Keratinocyte (primary cell): ENCODE measurements around the gene P2RY13. TPM values are rescaled to one million over a fixed set of nuclear protein-coding genes. Genes with fewer than 3 reads are reported as not detected.

Source experiments
- DNase-seq: peaks from one replicate; pipeline ENCODE4 v3.0.0-alpha.2; 2011; ENCODE audit warnings: low read depth, missing footprints, low spot score
- FAIRE-seq: peaks from 2 replicates; lab custom pipeline; 2011; peaks lifted over from hg19 to GRCh38; lab: Jason Lieb, UNC
- H2AFZ ChIP-seq: 2 replicates; pipeline ENCODE4 v1.6.0; 2012; ENCODE audit warnings: low read length, control low read depth, inconsistent platforms; ENCODE audit not compliant: control insufficient read depth
- H3K27ac ChIP-seq: 2 replicates; pipeline ENCODE4 v1.5.1; 2011; ENCODE audit warnings: low read length; ENCODE audit not compliant: control insufficient read depth, insufficient read depth
- H3K27me3 ChIP-seq: 3 replicates; pipeline ENCODE4 v1.6.0; 2011; ENCODE audit warnings: low read length; ENCODE audit not compliant: control insufficient read depth, insufficient read depth; ENCODE audit errors: extremely low read depth
- H3K36me3 ChIP-seq, 2 experiments: 2 replicates in 1 of 2; 3 replicates in 1 of 2; pipeline ENCODE4 v1.5.1; 2011; ENCODE audit warnings: low read length in 2 of 2, mild to moderate bottlenecking in 1 of 2; ENCODE audit not compliant: control insufficient read depth in 2 of 2, insufficient read depth in 2 of 2; ENCODE audit errors: extremely low read depth in 1 of 2
- H3K4me1 ChIP-seq: 3 replicates; pipeline ENCODE4 v1.5.1; 2011; ENCODE audit warnings: low read length; ENCODE audit not compliant: control insufficient read depth, insufficient read depth; ENCODE audit errors: extremely low read depth
- H3K4me2 ChIP-seq: 3 replicates; pipeline ENCODE4 v1.6.0; 2011; ENCODE audit warnings: low read depth, low read length; ENCODE audit not compliant: control insufficient read depth, insufficient read depth; ENCODE audit errors: extremely low read depth
- H3K4me3 ChIP-seq, 3 experiments: fragments of 200-600 bp in 1 of 3; sonication (generic) in 1 of 3; 2 replicates in 2 of 3; 3 replicates in 1 of 3; pipeline ENCODE4 v1.5.1; 2011 to 2016; ENCODE audit warnings: low read length in 3 of 3, mild to moderate bottlenecking in 3 of 3, control low read depth in 2 of 3, inconsistent platforms in 1 of 3, low read depth in 1 of 3, mixed read lengths in 1 of 3, mixed run types in 1 of 3, moderate library complexity in 1 of 3; ENCODE audit not compliant: control insufficient read depth in 2 of 3, insufficient read depth in 2 of 3; ENCODE audit errors: extremely low read depth in 1 of 3
- H3K79me2 ChIP-seq: 2 replicates; pipeline ENCODE4 v1.6.0; 2012; ENCODE audit warnings: low read length; ENCODE audit not compliant: control insufficient read depth, insufficient read depth
- H3K9ac ChIP-seq: 3 replicates; pipeline ENCODE4 v1.6.0; 2011; ENCODE audit warnings: low read length; ENCODE audit not compliant: control insufficient read depth, insufficient read depth; ENCODE audit errors: extremely low read depth
- H3K9me1 ChIP-seq: 3 replicates; pipeline ENCODE4 v1.6.0; 2011; ENCODE audit warnings: low read length; ENCODE audit not compliant: control insufficient read depth, insufficient read depth; ENCODE audit errors: extremely low read depth
- H3K9me3 ChIP-seq: 2 replicates; pipeline ENCODE4 v1.5.1; 2012; ENCODE audit warnings: low read depth, low read length; ENCODE audit not compliant: control insufficient read depth
- H4K20me1 ChIP-seq: 3 replicates; pipeline ENCODE4 v1.6.0; 2011; ENCODE audit warnings: low read length; ENCODE audit not compliant: control insufficient read depth, insufficient read depth; ENCODE audit errors: extremely low read depth
- EZH2 ChIP-seq: IDR thresholded peaks from one replicate; pipeline ENCODE4 v1.6.1; 2012; ENCODE audit warnings: inconsistent platforms, mild to moderate bottlenecking, low read length, moderate library complexity
- dilution Hi-C: fragments of 300-500 bp; cut with MboI; formaldehyde crosslinking; loops from one replicate; pipeline ENCODE4 v1.7.0; 2020; ENCODE audit warnings: low sequenced_read_pairs; ENCODE audit not compliant: extremely low pct_ligation_motif_present
- polyA plus RNA-seq, 5 experiments: library from polyadenylated mRNA; depleted of rRNA in 3 of 5; stranded (reverse) in 3 of 5; stranded (forward) in 1 of 5; unstranded in 1 of 5; fragments of >200 nt; gene quantifications; 1 replicate in 1 of 5; 2 replicates in 3 of 5; 3 replicates in 1 of 5; pipeline versions ENCODE4 v1.2.1 to v1.2.3, GENCODE V29; 2011 to 2012; ENCODE audit warnings: missing spikeins in 2 of 5, low read depth in 1 of 5, low replicate concordance in 1 of 5
- TF ChIP-seq, protein P1 (sequence below), 3 experiments: IDR thresholded peaks in 1 of 3; conservative IDR thresholded peaks in 1 of 3; optimal IDR thresholded peaks in 1 of 3; 2 replicates in 2 of 3; 3 replicates in 1 of 3; pipeline versions ENCODE3 to v1.5.1; 2011; ENCODE audit warnings: low read length in 3 of 3, mild to moderate bottlenecking in 3 of 3, moderate library complexity in 2 of 3, control low read depth in 1 of 3, inconsistent platforms in 1 of 3; ENCODE audit not compliant: insufficient read depth in 2 of 3; ENCODE audit errors: extremely low read depth in 1 of 3

P2RY13 gene
- polyA plus RNA-seq, 1 donor (not counting 4 experiments of a cell fraction or from before 2014, with no cell fraction given), result not detected

DNA sequence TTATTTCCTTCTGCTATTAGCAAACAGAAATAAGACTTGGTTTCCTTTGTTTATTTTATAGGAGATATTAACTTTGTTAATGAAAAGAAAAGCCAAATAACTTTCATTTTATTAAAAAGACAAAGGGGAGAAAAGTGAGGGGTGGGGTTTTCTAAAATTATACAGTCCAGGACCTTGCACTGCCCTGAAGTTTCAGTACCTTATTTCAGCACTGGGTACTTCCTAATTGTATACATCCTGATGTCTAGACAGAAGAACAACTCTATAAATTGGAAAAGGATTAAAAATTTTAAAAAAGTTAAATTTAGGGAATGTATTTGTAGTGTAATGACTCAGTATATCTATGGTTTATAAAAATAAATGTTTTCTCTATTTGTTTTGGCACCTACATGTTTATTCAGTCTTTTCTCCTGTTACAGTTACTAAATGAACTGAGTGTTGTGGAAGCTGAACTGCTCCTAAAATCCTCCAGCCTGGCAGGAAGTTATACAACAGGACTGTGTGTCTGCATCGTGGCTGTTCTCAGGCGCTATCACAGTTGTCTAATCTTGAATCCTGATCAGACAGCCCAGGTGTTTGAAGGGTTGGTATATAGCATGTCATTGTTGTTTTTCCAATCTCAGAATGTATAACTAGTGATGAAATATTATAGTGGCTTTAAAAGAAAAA lies 27.6 kb upstream of the P2RY13 start:
- Histone ChIP-seq H3K4me2 (peak overlapping the region; percentile 12), H3K27me3 (no peaks in the 10 kb centered on the region), H3K79me2 (no peaks in the 10 kb centered on the region), H3K4me3 (no peak overlapping the region), H4K20me1 (no peaks in the 10 kb centered on the region), H3K4me1 (no peaks in the 10 kb centered on the region), H3K9me3 (no peaks in the 10 kb centered on the region), H3K27ac (no peak overlapping the region), H2AFZ (peak overlapping the region; percentile 17), H3K9me1 (no peaks in the 10 kb centered on the region), H3K9ac (no peak overlapping the region), H3K36me3 (no peaks in the 10 kb centered on the region)
- TF ChIP-seq, protein P1, sequence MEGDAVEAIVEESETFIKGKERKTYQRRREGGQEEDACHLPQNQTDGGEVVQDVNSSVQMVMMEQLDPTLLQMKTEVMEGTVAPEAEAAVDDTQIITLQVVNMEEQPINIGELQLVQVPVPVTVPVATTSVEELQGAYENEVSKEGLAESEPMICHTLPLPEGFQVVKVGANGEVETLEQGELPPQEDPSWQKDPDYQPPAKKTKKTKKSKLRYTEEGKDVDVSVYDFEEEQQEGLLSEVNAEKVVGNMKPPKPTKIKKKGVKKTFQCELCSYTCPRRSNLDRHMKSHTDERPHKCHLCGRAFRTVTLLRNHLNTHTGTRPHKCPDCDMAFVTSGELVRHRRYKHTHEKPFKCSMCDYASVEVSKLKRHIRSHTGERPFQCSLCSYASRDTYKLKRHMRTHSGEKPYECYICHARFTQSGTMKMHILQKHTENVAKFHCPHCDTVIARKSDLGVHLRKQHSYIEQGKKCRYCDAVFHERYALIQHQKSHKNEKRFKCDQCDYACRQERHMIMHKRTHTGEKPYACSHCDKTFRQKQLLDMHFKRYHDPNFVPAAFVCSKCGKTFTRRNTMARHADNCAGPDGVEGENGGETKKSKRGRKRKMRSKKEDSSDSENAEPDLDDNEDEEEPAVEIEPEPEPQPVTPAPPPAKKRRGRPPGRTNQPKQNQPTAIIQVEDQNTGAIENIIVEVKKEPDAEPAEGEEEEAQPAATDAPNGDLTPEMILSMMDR (optimal IDR thresholded peaks at IDR 0.05 in 1 of 3, IDR thresholded peaks at IDR 0.05 in 1 of 3, conservative IDR thresholded peaks at IDR 0.05 in 1 of 3; ENCODE audit: extremely low read depth in 1 of 3, insufficient read depth in 2 of 3, low read length in 3 of 3), result no peak
- no peak for TF ChIP-seq EZH2
- no peak for DNase-seq
- dilution Hi-C loops, result no loop called here
- peak; percentile 17 for FAIRE-seq

DNA sequence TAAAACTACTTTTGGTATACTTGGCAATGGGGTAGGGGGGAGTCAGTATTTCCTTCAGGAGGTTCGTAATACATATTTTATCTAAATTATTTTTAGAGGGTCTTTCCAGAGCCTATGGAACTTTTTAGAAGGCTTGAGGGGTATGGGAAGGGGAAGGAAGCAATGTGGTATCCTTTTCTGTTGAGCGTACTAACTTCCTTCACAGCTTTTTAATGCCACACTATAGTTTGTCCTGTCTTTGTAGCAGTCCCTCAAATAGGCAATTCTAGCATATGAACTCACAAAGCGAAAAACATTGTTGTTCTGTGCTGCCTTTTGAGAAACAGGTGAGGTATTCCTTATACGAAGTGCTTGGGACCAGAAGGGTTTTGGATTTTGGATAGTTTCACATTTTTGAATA lies 22.3 kb upstream of the P2RY13 start:
- Histone ChIP-seq H3K9ac (no peak overlapping the region), H3K4me3 (no peak overlapping the region), H3K9me1 (no peaks in the 10 kb centered on the region), H3K27me3 (no peaks in the 10 kb centered on the region), H2AFZ (no peak overlapping the region), H3K4me1 (no peaks in the 10 kb centered on the region), H3K36me3 (no peaks in the 10 kb centered on the region), H4K20me1 (no peaks in the 10 kb centered on the region), H3K9me3 (no peaks in the 10 kb centered on the region), H3K79me2 (no peaks in the 10 kb centered on the region), H3K4me2 (no peak overlapping the region), H3K27ac (no peak overlapping the region)
- no peak for DNase-seq
- no peak for FAIRE-seq
- dilution Hi-C loops, result no loop called here
- no peak for TF ChIP-seq EZH2
- TF ChIP-seq, protein P1 (optimal IDR thresholded peaks at IDR 0.05 in 1 of 3, IDR thresholded peaks at IDR 0.05 in 1 of 3, conservative IDR thresholded peaks at IDR 0.05 in 1 of 3; ENCODE audit: extremely low read depth in 1 of 3, insufficient read depth in 2 of 3, low read length in 3 of 3), result no peak
